Neutrophil (primary cell): ENCODE data around the gene FOXF2.

ENCODE experiments used
- H3K27ac ChIP-seq: fragments of 200-600 bp; sonication (generic); 2 replicates; pipeline ENCODE4 v1.5.1; 2016; ENCODE audit warnings: mild to moderate bottlenecking, moderate library complexity
- H3K27me3 ChIP-seq: fragments of 200-600 bp; sonication (generic); 2 replicates; pipeline ENCODE4 v1.6.0; 2016; ENCODE audit warnings: mild to moderate bottlenecking
- H3K36me3 ChIP-seq: fragments of 200-600 bp; sonication (generic); 2 replicates; pipeline ENCODE4 v1.5.1; 2017
- H3K4me1 ChIP-seq, 2 experiments: fragments of 200-600 bp in 1 of 2; sonication (generic) in 1 of 2; 1 replicate in 1 of 2; 2 replicates in 1 of 2; pipeline versions ENCODE4 v1.5.1 to v1.6.1; 2013 to 2016; ENCODE audit warnings: low read depth in 1 of 2, low read length in 1 of 2, mild to moderate bottlenecking in 1 of 2, moderate library complexity in 1 of 2; ENCODE audit not compliant: control insufficient read depth in 1 of 2, insufficient read depth in 1 of 2
- H3K4me3 ChIP-seq, 2 experiments: fragments of 200-600 bp in 1 of 2; sonication (generic) in 1 of 2; 1 replicate in 1 of 2; 2 replicates in 1 of 2; pipeline ENCODE4 v1.5.1; 2013 to 2016; ENCODE audit warnings: low read depth in 1 of 2, low read length in 1 of 2, mild to moderate bottlenecking in 1 of 2, moderate library complexity in 1 of 2
- H3K9me3 ChIP-seq: fragments of 200-600 bp; sonication (generic); 2 replicates; pipeline ENCODE4 v1.5.1; 2016
- CTCF ChIP-seq: fragments of 200-600 bp; sonication (generic); IDR thresholded peaks from 2 replicates; pipeline ENCODE4 v1.5.1; 2016; ENCODE audit warnings: antibody characterized with exemption

Gene FOXF2

GRCh38 chr6:1386038-1386709 is 3.2 kb upstream of the FOXF2 start:
- Histone ChIP-seq H3K4me3 (no peak overlapping the region), H3K27me3 (peaks cover 100% of the 10 kb centered on the region), H3K9me3 (no peaks in the 10 kb centered on the region), H3K36me3 (no peaks in the 10 kb centered on the region), H3K4me1 (peaks cover 3 to 19% of the 10 kb centered on the region in 2 experiments), H3K27ac (no peak overlapping the region)
- no peak for TF ChIP-seq CTCF

- no peaks in the 10 kb centered on the region for H3K9me3 ChIP-seq
- H3K27me3 ChIP-seq, result peaks cover 100% of the 10 kb centered on the region
- TF ChIP-seq CTCF, result no peak
- H3K36me3 ChIP-seq, result no peaks in the 10 kb centered on the region
- H3K4me3 ChIP-seq, result no peak overlapping the region
- H3K27ac ChIP-seq, result no peak overlapping the region
- H3K4me1 ChIP-seq, result peaks cover 0 to 11% of the 10 kb centered on the region in 2 experiments
Measured at GRCh38 chr6:1387538-1387875, 1.9 kb upstream of the FOXF2 start.

- no peak for TF ChIP-seq CTCF
- Histone ChIP-seq H3K4me1 (peaks cover 0 to 11% of the 10 kb centered on the region in 2 experiments), H3K27ac (no peak overlapping the region), H3K27me3 (peaks cover 100% of the 10 kb centered on the region), H3K9me3 (no peaks in the 10 kb centered on the region), H3K36me3 (no peaks in the 10 kb centered on the region), H3K4me3 (no peak overlapping the region)
Measured at GRCh38 chr6:1387876-1388629, 1.3 kb upstream of the FOXF2 start.

GRCh38 chr6:1388630-1389368 is 577 bp upstream of the FOXF2 start:
- Histone ChIP-seq H3K27me3 (peaks cover 100% of the 10 kb centered on the region), H3K4me3 (no peak overlapping the region), H3K36me3 (no peaks in the 10 kb centered on the region), H3K4me1 (peaks cover 2 to 11% of the 10 kb centered on the region in 2 experiments), H3K9me3 (no peaks in the 10 kb centered on the region), H3K27ac (no peak overlapping the region)
- no peak for TF ChIP-seq CTCF

GRCh38 chr6:1390133-1390945 is 963 bp downstream of the FOXF2 start:
- Histone ChIP-seq H3K4me1 (peaks cover 2 to 11% of the 10 kb centered on the region in 2 experiments), H3K4me3 (peak overlapping the region in 1 of 2 experiments; percentile 28), H3K36me3 (no peaks in the 10 kb centered on the region), H3K9me3 (no peaks in the 10 kb centered on the region), H3K27ac (no peak overlapping the region), H3K27me3 (peaks cover 100% of the 10 kb centered on the region)
- TF ChIP-seq CTCF, result no peak
